Neural progenitor cell (in vitro differentiated cells): ENCODE measurements around the gene ERMN. TPM values are rescaled to one million over a fixed set of nuclear protein-coding genes. Genes with fewer than 3 reads are reported as not detected.

Experiments
- DNase-seq: peaks from one replicate; pipeline ENCODE4 v3.0.0-alpha.2; 2016; ENCODE audit warnings: low spot score
- H2AFZ ChIP-seq: fragments of 200-600 bp; sonication (generic); replicated peaks from 2 replicates; pipeline ENCODE4 v1.6.1; 2016; ENCODE audit warnings: antibody characterized with exemption
- H3F3A ChIP-seq: fragments of 200-600 bp; sonication (generic); 2 replicates; pipeline ENCODE4 v1.6.1; 2016; ENCODE audit warnings: antibody characterized with exemption, low read depth
- H3K27ac ChIP-seq: fragments of 200-600 bp; sonication (generic); 2 replicates; pipeline ENCODE4 v1.5.1; 2016; ENCODE audit warnings: mild to moderate bottlenecking
- H3K27me3 ChIP-seq: fragments of 200-600 bp; sonication (generic); 2 replicates; pipeline ENCODE4 v1.6.1; 2016; ENCODE audit warnings: mild to moderate bottlenecking, moderate library complexity
- H3K36me3 ChIP-seq: fragments of 200-600 bp; sonication (generic); 2 replicates; pipeline ENCODE4 v1.5.1; 2016
- H3K4me1 ChIP-seq: fragments of 200-600 bp; sonication (generic); 2 replicates; pipeline ENCODE4 v1.6.1; 2016; ENCODE audit warnings: mixed run types
- H3K4me2 ChIP-seq: fragments of 200-600 bp; sonication (generic); 2 replicates; pipeline ENCODE4 v1.6.1; 2016
- H3K4me3 ChIP-seq: fragments of 200-600 bp; sonication (generic); 2 replicates; pipeline ENCODE4 v1.5.1; 2016
- H3K79me2 ChIP-seq: fragments of 200-600 bp; sonication (generic); 2 replicates; pipeline ENCODE4 v1.6.1; 2016; ENCODE audit warnings: low read depth
- H3K9ac ChIP-seq: fragments of 200-600 bp; sonication (generic); 2 replicates; pipeline ENCODE4 v1.6.1; 2016
- H3K9me3 ChIP-seq: fragments of 200-600 bp; sonication (generic); 2 replicates; pipeline ENCODE4 v1.5.1; 2016; ENCODE audit warnings: low read depth
- H4K20me1 ChIP-seq: fragments of 200-600 bp; sonication (generic); 2 replicates; pipeline ENCODE4 v1.6.1; 2016; ENCODE audit warnings: low read depth
- H3K27ac Mint-ChIP-seq: 3 replicates; pipeline ENCODE4 v1.8.0; 2021; ENCODE audit warnings: mixed read lengths
- H3K27me3 Mint-ChIP-seq: 2 replicates; pipeline ENCODE4 v1.8.0; 2022; ENCODE audit warnings: low read depth, mild to moderate bottlenecking, inconsistent platforms, moderate library complexity, mixed read lengths; ENCODE audit not compliant: insufficient read depth
- H3K36me3 Mint-ChIP-seq: 3 replicates; pipeline ENCODE4 v1.8.0; 2021; ENCODE audit warnings: mixed read lengths
- H3K4me1 Mint-ChIP-seq: 3 replicates; pipeline ENCODE4 v1.8.0; 2021; ENCODE audit warnings: mixed read lengths
- H3K4me3 Mint-ChIP-seq: 3 replicates; pipeline ENCODE4 v1.8.0; 2021; ENCODE audit warnings: mild to moderate bottlenecking, moderate library complexity, mixed read lengths
- H3K9me3 Mint-ChIP-seq: 3 replicates; pipeline ENCODE4 v1.8.0; 2020; ENCODE audit warnings: mixed read lengths
- EZH2 ChIP-seq: fragments of 200-600 bp; sonication (generic); IDR thresholded peaks from 2 replicates; pipeline ENCODE4 v1.6.1; 2017; ENCODE audit warnings: antibody characterized with exemption, mild to moderate bottlenecking, moderate library complexity
- EZH2phosphoT487 ChIP-seq: fragments of 200-600 bp; sonication (generic); IDR thresholded peaks from 2 replicates; pipeline ENCODE4 v1.6.1; 2017; ENCODE audit warnings: antibody characterized with exemption
- total RNA-seq: library from RNA; depleted of rRNA; stranded (reverse); fragments of >200 nt; gene quantifications from 2 replicates; pipeline ENCODE4 v1.2.3, GENCODE V29; 2015; ENCODE audit warnings: low replicate concordance
- TF ChIP-seq, protein P1 (sequence below): fragments of 200-600 bp; sonication (generic); IDR thresholded peaks from 2 replicates; pipeline ENCODE4 v1.5.1; 2017; ENCODE audit warnings: antibody characterized with exemption, mild to moderate bottlenecking

ERMN gene
- total RNA-seq, 1 donor from 2014 or later, result 2.2 TPM

DNA sequence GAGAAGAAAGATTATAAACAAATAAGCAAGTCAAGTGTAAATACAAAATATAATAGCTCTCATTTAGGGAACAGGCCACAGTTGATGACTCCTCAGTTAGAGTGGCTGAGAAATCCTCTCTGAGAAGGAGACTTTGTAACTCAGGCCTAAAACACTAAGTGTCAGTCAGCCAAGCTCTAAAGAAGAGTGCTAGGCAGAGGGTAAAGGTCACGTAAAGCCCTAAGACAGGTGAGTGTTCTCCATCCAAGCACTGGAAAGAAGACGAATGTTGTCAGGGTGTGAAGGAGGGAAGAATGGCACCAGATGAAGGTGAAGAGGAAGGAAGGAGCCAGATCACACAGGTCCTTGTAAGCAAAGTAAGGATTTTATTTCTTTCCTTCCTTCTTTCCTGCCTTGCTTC, 24.3 kb downstream of the ERMN start:
- no peaks in the 10 kb centered on the region for H3K36me3 ChIP-seq
- H2AFZ ChIP-seq, result no peak overlapping the region
- H3K4me2 ChIP-seq, result no peak overlapping the region
- DNase-seq, result no peak
- no peak for TF ChIP-seq EZH2
- TF ChIP-seq, protein P1, sequence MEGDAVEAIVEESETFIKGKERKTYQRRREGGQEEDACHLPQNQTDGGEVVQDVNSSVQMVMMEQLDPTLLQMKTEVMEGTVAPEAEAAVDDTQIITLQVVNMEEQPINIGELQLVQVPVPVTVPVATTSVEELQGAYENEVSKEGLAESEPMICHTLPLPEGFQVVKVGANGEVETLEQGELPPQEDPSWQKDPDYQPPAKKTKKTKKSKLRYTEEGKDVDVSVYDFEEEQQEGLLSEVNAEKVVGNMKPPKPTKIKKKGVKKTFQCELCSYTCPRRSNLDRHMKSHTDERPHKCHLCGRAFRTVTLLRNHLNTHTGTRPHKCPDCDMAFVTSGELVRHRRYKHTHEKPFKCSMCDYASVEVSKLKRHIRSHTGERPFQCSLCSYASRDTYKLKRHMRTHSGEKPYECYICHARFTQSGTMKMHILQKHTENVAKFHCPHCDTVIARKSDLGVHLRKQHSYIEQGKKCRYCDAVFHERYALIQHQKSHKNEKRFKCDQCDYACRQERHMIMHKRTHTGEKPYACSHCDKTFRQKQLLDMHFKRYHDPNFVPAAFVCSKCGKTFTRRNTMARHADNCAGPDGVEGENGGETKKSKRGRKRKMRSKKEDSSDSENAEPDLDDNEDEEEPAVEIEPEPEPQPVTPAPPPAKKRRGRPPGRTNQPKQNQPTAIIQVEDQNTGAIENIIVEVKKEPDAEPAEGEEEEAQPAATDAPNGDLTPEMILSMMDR, result no peak
- TF ChIP-seq EZH2phosphoT487, result no peak
- no peak overlapping the region for H3K4me3 Mint-ChIP-seq
- no peaks in the 10 kb centered on the region for H3K79me2 ChIP-seq
- peaks cover 19% of the 10 kb centered on the region for H3K4me1 ChIP-seq
- no peak overlapping the region for H3K27ac ChIP-seq
- no peaks in the 10 kb centered on the region for H3K36me3 Mint-ChIP-seq
- no peaks in the 10 kb centered on the region for H3K9me3 ChIP-seq
- peaks cover 6% of the 10 kb centered on the region for H3K4me1 Mint-ChIP-seq
- H3K27me3 Mint-ChIP-seq, result peaks cover 2% of the 10 kb centered on the region
- H3K9ac ChIP-seq, result no peak overlapping the region
- no peaks in the 10 kb centered on the region for H3K9me3 Mint-ChIP-seq
- no peak overlapping the region for H3K4me3 ChIP-seq
- H3F3A ChIP-seq, result peaks cover 7% of the 10 kb centered on the region
- no peaks in the 10 kb centered on the region for H3K27me3 ChIP-seq
- no peak overlapping the region for H3K27ac Mint-ChIP-seq
- no peaks in the 10 kb centered on the region for H4K20me1 ChIP-seq

GRCh38 chr2:157296958-157297357, 28.7 kb downstream of the ERMN start:
- Histone ChIP-seq H4K20me1 (no peaks in the 10 kb centered on the region), H3K9ac (no peak overlapping the region), H3K4me3 (no peak overlapping the region), H2AFZ (no peak overlapping the region), H3K27me3 (no peaks in the 10 kb centered on the region), H3K36me3 (no peaks in the 10 kb centered on the region), H3K79me2 (no peaks in the 10 kb centered on the region), H3K4me2 (no peak overlapping the region), H3F3A (no peaks in the 10 kb centered on the region), H3K9me3 (no peaks in the 10 kb centered on the region), H3K4me1 (peaks cover 4% of the 10 kb centered on the region), H3K27ac (no peak overlapping the region)
- Mint-ChIP-seq H3K27ac (no peak overlapping the region), H3K4me3 (no peak overlapping the region), H3K4me1 (no peaks in the 10 kb centered on the region), H3K9me3 (no peaks in the 10 kb centered on the region), H3K36me3 (no peaks in the 10 kb centered on the region), H3K27me3 (no peaks in the 10 kb centered on the region)
- no peak for DNase-seq
- TF ChIP-seq, protein P1, result no peak
- TF ChIP-seq EZH2phosphoT487, result no peak
- TF ChIP-seq EZH2, result no peak

GRCh38 chr2:157296490-157296889, 29.1 kb downstream of the ERMN start:
- no peaks in the 10 kb centered on the region for H3K79me2 ChIP-seq
- no peak overlapping the region for H3K4me3 Mint-ChIP-seq
- H3K36me3 ChIP-seq, result no peaks in the 10 kb centered on the region
- H3K4me1 Mint-ChIP-seq, result no peaks in the 10 kb centered on the region
- no peak overlapping the region for H3K4me2 ChIP-seq
- no peaks in the 10 kb centered on the region for H4K20me1 ChIP-seq
- DNase-seq, result no peak
- H2AFZ ChIP-seq, result no peak overlapping the region
- H3K4me1 ChIP-seq, result peaks cover 4% of the 10 kb centered on the region
- H3K27ac Mint-ChIP-seq, result no peak overlapping the region
- H3K9me3 ChIP-seq, result no peaks in the 10 kb centered on the region
- no peaks in the 10 kb centered on the region for H3F3A ChIP-seq
- H3K27me3 Mint-ChIP-seq, result no peaks in the 10 kb centered on the region
- H3K27me3 ChIP-seq, result no peaks in the 10 kb centered on the region
- no peak overlapping the region for H3K27ac ChIP-seq
- H3K9ac ChIP-seq, result no peak overlapping the region
- TF ChIP-seq, protein P1, result no peak
- TF ChIP-seq EZH2phosphoT487 (no peak), EZH2 (no peak)
- H3K36me3 Mint-ChIP-seq, result no peaks in the 10 kb centered on the region
- no peaks in the 10 kb centered on the region for H3K9me3 Mint-ChIP-seq
- H3K4me3 ChIP-seq, result no peak overlapping the region

DNA sequence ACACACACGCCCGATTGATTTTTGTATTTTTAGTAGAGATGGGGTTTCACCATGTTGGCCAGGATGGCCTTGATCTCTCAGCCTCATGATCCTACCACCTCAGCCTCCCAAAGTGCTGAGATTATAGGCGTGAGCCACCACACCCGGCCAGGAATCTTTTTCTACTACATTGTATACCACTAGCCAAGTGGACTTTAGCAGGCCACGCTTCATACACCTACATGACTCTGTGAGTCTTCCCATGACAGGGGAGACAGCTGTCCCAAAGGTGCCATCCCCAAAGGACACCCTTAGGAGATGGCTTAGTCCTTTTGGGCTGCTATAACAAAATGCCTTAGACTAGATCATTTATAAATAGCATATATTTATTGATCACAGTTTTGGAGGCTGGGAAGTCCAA, 32.8 kb downstream of the ERMN start:
- no peaks in the 10 kb centered on the region for H3K36me3 ChIP-seq
- Mint-ChIP-seq H3K4me3 (no peak overlapping the region), H3K27me3 (no peaks in the 10 kb centered on the region), H3K36me3 (no peaks in the 10 kb centered on the region), H3K4me1 (no peaks in the 10 kb centered on the region), H3K9me3 (no peaks in the 10 kb centered on the region), H3K27ac (no peak overlapping the region)
- H3K4me3 ChIP-seq, result no peak overlapping the region
- H3K79me2 ChIP-seq, result no peaks in the 10 kb centered on the region
- DNase-seq, result no peak
- no peak overlapping the region for H3K27ac ChIP-seq
- H3K27me3 ChIP-seq, result no peaks in the 10 kb centered on the region
- H3K4me2 ChIP-seq, result no peak overlapping the region
- no peaks in the 10 kb centered on the region for H3F3A ChIP-seq
- TF ChIP-seq, protein P1, result no peak
- TF ChIP-seq EZH2 (no peak), EZH2phosphoT487 (no peak)
- H4K20me1 ChIP-seq, result no peaks in the 10 kb centered on the region
- no peak overlapping the region for H3K9ac ChIP-seq
- H3K4me1 ChIP-seq, result peaks cover 4% of the 10 kb centered on the region
- no peaks in the 10 kb centered on the region for H3K9me3 ChIP-seq
- H2AFZ ChIP-seq, result no peak overlapping the region
